Mesenchymal stem cell (in vitro differentiated cells and primary cell): Measurements from ENCODE around the gene DHRSX.
A peak's percentile ranks its signal among the peaks of the same experiment; 100 is the strongest.

ENCODE experiments used
- DNase-seq: peaks from one replicate; pipeline ENCODE4 v3.0.0-alpha.2; 2013
- H2AFZ ChIP-seq: one replicate; pipeline ENCODE4 v1.6.1; 2013; ENCODE audit warnings: low read depth, mild to moderate bottlenecking, control low read depth, inconsistent platforms, low read length, moderate library complexity
- H2AK5ac ChIP-seq: 2 replicates; pipeline ENCODE4 v1.6.1; 2013; ENCODE audit warnings: low read length, moderate library complexity, mild to moderate bottlenecking, inconsistent platforms; ENCODE audit not compliant: severe bottlenecking
- H2BK120ac ChIP-seq: one replicate; pipeline ENCODE4 v1.6.1; 2013; ENCODE audit warnings: low read depth, mild to moderate bottlenecking, inconsistent platforms, low read length, moderate library complexity
- H2BK12ac ChIP-seq, 2 experiments: one replicate each; pipeline ENCODE4 v1.6.1; 2013; ENCODE audit warnings: inconsistent platforms in 2 of 2, low read length in 2 of 2, mild to moderate bottlenecking in 2 of 2, moderate library complexity in 2 of 2, control low read depth in 1 of 2
- H2BK15ac ChIP-seq: one replicate; pipeline ENCODE4 v1.6.1; 2013; ENCODE audit warnings: mild to moderate bottlenecking, low read depth, inconsistent platforms; ENCODE audit not compliant: poor library complexity, severe bottlenecking
- H2BK5ac ChIP-seq: 2 replicates; pipeline ENCODE4 v1.6.1; 2013; ENCODE audit warnings: low read depth, mild to moderate bottlenecking, low read length, control low read depth, inconsistent platforms; ENCODE audit not compliant: poor library complexity, severe bottlenecking
- H3K14ac ChIP-seq, 2 experiments: one replicate each; pipeline ENCODE4 v1.6.1; 2013; ENCODE audit warnings: inconsistent platforms in 2 of 2, low read length in 2 of 2, control low read depth in 1 of 2, mild to moderate bottlenecking in 1 of 2, moderate library complexity in 1 of 2
- H3K18ac ChIP-seq, 2 experiments: one replicate each; pipeline ENCODE4 v1.6.1; 2013; ENCODE audit warnings: inconsistent platforms in 2 of 2, low read length in 2 of 2, control low read depth in 1 of 2, low read depth in 1 of 2, mild to moderate bottlenecking in 1 of 2
- H3K23ac ChIP-seq, 2 experiments: one replicate each; pipeline ENCODE4 v1.6.1; 2013; ENCODE audit warnings: inconsistent platforms in 2 of 2, low read length in 2 of 2, mild to moderate bottlenecking in 2 of 2, moderate library complexity in 2 of 2, control low read depth in 1 of 2
- H3K27ac ChIP-seq: 2 replicates; pipeline ENCODE4 v1.5.1; 2013; ENCODE audit warnings: mild to moderate bottlenecking, moderate library complexity, low read length, control low read depth, inconsistent platforms; ENCODE audit not compliant: poor library complexity, severe bottlenecking
- H3K27me3 ChIP-seq, 2 experiments: 2 replicates each; pipeline versions ENCODE4 v1.6.1 to v1.7.0; 2013; ENCODE audit warnings: low read length in 2 of 2, mild to moderate bottlenecking in 2 of 2, moderate library complexity in 2 of 2, control low read depth in 1 of 2, inconsistent platforms in 1 of 2; ENCODE audit not compliant: control insufficient read depth in 1 of 2, insufficient read depth in 1 of 2
- H3K36me3 ChIP-seq, 2 experiments: 2 replicates each; pipeline versions ENCODE4 v1.6.1 to v1.7.0; 2013; ENCODE audit warnings: low read length in 2 of 2, control low read depth in 1 of 2, inconsistent platforms in 1 of 2, low read depth in 1 of 2, mild to moderate bottlenecking in 1 of 2; ENCODE audit not compliant: insufficient read depth in 2 of 2, control insufficient read depth in 1 of 2
- H3K4ac ChIP-seq, 2 experiments: one replicate each; pipeline ENCODE4 v1.6.1; 2013; ENCODE audit warnings: inconsistent platforms in 2 of 2, low read length in 2 of 2, mild to moderate bottlenecking in 2 of 2, moderate library complexity in 2 of 2, control low read depth in 1 of 2, low read depth in 1 of 2
- H3K4me1 ChIP-seq: 2 replicates; pipeline ENCODE4 v1.6.1; 2013; ENCODE audit warnings: low read depth, low read length, control low read depth; ENCODE audit not compliant: control insufficient read depth, insufficient read depth
- H3K4me2 ChIP-seq: 2 replicates; pipeline ENCODE4 v1.6.1; 2013; ENCODE audit warnings: low read length, mild to moderate bottlenecking, inconsistent platforms; ENCODE audit not compliant: poor library complexity, severe bottlenecking
- H3K4me3 ChIP-seq, 2 experiments: 2 replicates each; pipeline versions ENCODE4 v1.5.1 to v1.7.0; 2013; ENCODE audit warnings: low read length in 2 of 2, mild to moderate bottlenecking in 2 of 2, control low read depth in 1 of 2, low read depth in 1 of 2; ENCODE audit not compliant: insufficient read depth in 1 of 2
- H3K79me1 ChIP-seq: replicated peaks from 2 replicates; pipeline ENCODE4 v1.6.1; 2013; ENCODE audit warnings: mild to moderate bottlenecking, control low read depth, low read length, inconsistent platforms; ENCODE audit not compliant: poor library complexity, severe bottlenecking
- H3K9ac ChIP-seq: 2 replicates; pipeline ENCODE4 v1.7.0; 2013; ENCODE audit warnings: mild to moderate bottlenecking, low read length, moderate library complexity
- H3K9me3 ChIP-seq: 2 replicates; pipeline ENCODE4 v1.7.0; 2013; ENCODE audit warnings: mild to moderate bottlenecking, low read length; ENCODE audit not compliant: control insufficient read depth
- H4K8ac ChIP-seq: one replicate; pipeline ENCODE4 v1.6.1; 2013; ENCODE audit warnings: inconsistent platforms, mild to moderate bottlenecking, low read length, moderate library complexity
- H4K91ac ChIP-seq: one replicate; pipeline ENCODE4 v1.6.1; 2013; ENCODE audit warnings: mild to moderate bottlenecking, low read length, inconsistent platforms
- WGBS: methylation state at CpG from one replicate; pipeline ENCODE4 v1.1.7; 2013; ENCODE audit warnings: mixed read lengths; 5-methylcytosine and 5-hydroxymethylcytosine counted together

Gene DHRSX

GRCh38 chrX:2231570-2232192 lies 269.1 kb downstream of the DHRSX start:
- Histone ChIP-seq H2BK15ac (no peak overlapping the region), H2AFZ (no peak overlapping the region), H3K4me1 (peaks cover 5% of the 10 kb centered on the region), H4K91ac (no peak overlapping the region), H3K4me2 (no peak overlapping the region), H3K23ac (no peak overlapping the region), H3K18ac (no peak overlapping the region), H2AK5ac (no peak overlapping the region), H3K79me1 (peaks cover 2% of the 10 kb centered on the region), H3K36me3 (peaks cover 9 to 17% of the 10 kb centered on the region in 2 experiments), H4K8ac (no peak overlapping the region), H3K4ac (no peak overlapping the region), H3K27ac (no peak overlapping the region), H3K9ac (no peak overlapping the region), H3K27me3 (no peaks in the 10 kb centered on the region), H3K4me3 (no peak overlapping the region), H2BK5ac (no peak overlapping the region), H3K9me3 (no peaks in the 10 kb centered on the region), H2BK120ac (no peak overlapping the region), H3K14ac (no peak overlapping the region), H2BK12ac (no peak overlapping the region)
- WGBS, result 93% methylated on average over 2 of the region's 2 CpGs
- DNase-seq, result no peak

- 95% methylated on average over 4 of the region's 4 CpGs for WGBS
- no peak overlapping the region for H3K4me2 ChIP-seq
- no peaks in the 10 kb centered on the region for H3K27me3 ChIP-seq
- H3K9ac ChIP-seq, result no peak overlapping the region
- no peak overlapping the region for H3K4me3 ChIP-seq
- no peak overlapping the region for H4K8ac ChIP-seq
- H2AFZ ChIP-seq, result no peak overlapping the region
- H3K4ac ChIP-seq, result no peak overlapping the region
- no peak overlapping the region for H3K18ac ChIP-seq
- H3K23ac ChIP-seq, result no peak overlapping the region
- no peak for DNase-seq
- H3K9me3 ChIP-seq, result no peaks in the 10 kb centered on the region
- H4K91ac ChIP-seq, result peak overlapping the region; percentile 5
- H2AK5ac ChIP-seq, result no peak overlapping the region
- H2BK5ac ChIP-seq, result no peak overlapping the region
- H2BK12ac ChIP-seq, result no peak overlapping the region
- no peak overlapping the region for H2BK15ac ChIP-seq
- H3K14ac ChIP-seq, result no peak overlapping the region
- H3K27ac ChIP-seq, result no peak overlapping the region
- peaks cover 9 to 17% of the 10 kb centered on the region in 2 experiments for H3K36me3 ChIP-seq
- H2BK120ac ChIP-seq, result no peak overlapping the region
- no peaks in the 10 kb centered on the region for H3K79me1 ChIP-seq
- peaks cover 5% of the 10 kb centered on the region for H3K4me1 ChIP-seq
Measured at GRCh38 chrX:2230457-2230856, 270.3 kb downstream of the DHRSX start.

GRCh38 chrX:2228536-2228935 lies 272.2 kb downstream of the DHRSX start:
- no peak overlapping the region for H2AK5ac ChIP-seq
- no peak overlapping the region for H2AFZ ChIP-seq
- no peak overlapping the region for H3K14ac ChIP-seq
- peaks cover 2% of the 10 kb centered on the region for H3K4me1 ChIP-seq
- no peak overlapping the region for H3K9ac ChIP-seq
- H3K4me2 ChIP-seq, result no peak overlapping the region
- H2BK15ac ChIP-seq, result no peak overlapping the region
- H4K91ac ChIP-seq, result no peak overlapping the region
- H3K27me3 ChIP-seq, result no peaks in the 10 kb centered on the region
- no peak overlapping the region for H3K4ac ChIP-seq
- no peak overlapping the region for H3K18ac ChIP-seq
- no peak overlapping the region for H2BK5ac ChIP-seq
- H2BK12ac ChIP-seq, result no peak overlapping the region
- no peak for DNase-seq
- H3K36me3 ChIP-seq, result peaks cover 15 to 17% of the 10 kb centered on the region in 2 experiments
- H3K79me1 ChIP-seq, result no peaks in the 10 kb centered on the region
- H3K4me3 ChIP-seq, result no peak overlapping the region
- H2BK120ac ChIP-seq, result no peak overlapping the region
- H3K27ac ChIP-seq, result no peak overlapping the region
- WGBS, result 65% methylated on average over 2 of the region's 2 CpGs
- no peak overlapping the region for H4K8ac ChIP-seq
- H3K23ac ChIP-seq, result no peak overlapping the region
- no peaks in the 10 kb centered on the region for H3K9me3 ChIP-seq

GRCh38 chrX:2226906-2227656 lies 273.7 kb downstream of the DHRSX start:
- WGBS, result 91% methylated on average over 6 of the region's 6 CpGs
- Histone ChIP-seq H2BK15ac (no peak overlapping the region), H3K79me1 (no peaks in the 10 kb centered on the region)

More at GRCh38 chrX:2226906-2227656, 273.7 kb downstream of the DHRSX start:
- Histone ChIP-seq H3K4ac (no peak overlapping the region), H4K91ac (no peak overlapping the region), H3K23ac (no peak overlapping the region), H3K36me3 (peaks cover 18 to 22% of the 10 kb centered on the region in 2 experiments), H3K9me3 (peaks cover 5% of the 10 kb centered on the region), H2AK5ac (no peak overlapping the region), H3K9ac (no peak overlapping the region), H3K4me3 (no peak overlapping the region), H2BK12ac (no peak overlapping the region), H3K4me1 (no peaks in the 10 kb centered on the region), H2BK120ac (no peak overlapping the region), H3K18ac (no peak overlapping the region), H4K8ac (no peak overlapping the region), H3K14ac (no peak overlapping the region), H3K27ac (no peak overlapping the region), H2AFZ (no peak overlapping the region), H2BK5ac (no peak overlapping the region), H3K27me3 (no peaks in the 10 kb centered on the region), H3K4me2 (no peak overlapping the region)
- DNase-seq, result no peak
